Femur (tissue), 1 donor: Measurements from ENCODE around the gene PIP5K1B.

ENCODE experiments used
- DNase-seq: peaks from one replicate; pipeline ENCODE4 v3.0.0-alpha.2; 2017

PIP5K1B gene

DNA sequence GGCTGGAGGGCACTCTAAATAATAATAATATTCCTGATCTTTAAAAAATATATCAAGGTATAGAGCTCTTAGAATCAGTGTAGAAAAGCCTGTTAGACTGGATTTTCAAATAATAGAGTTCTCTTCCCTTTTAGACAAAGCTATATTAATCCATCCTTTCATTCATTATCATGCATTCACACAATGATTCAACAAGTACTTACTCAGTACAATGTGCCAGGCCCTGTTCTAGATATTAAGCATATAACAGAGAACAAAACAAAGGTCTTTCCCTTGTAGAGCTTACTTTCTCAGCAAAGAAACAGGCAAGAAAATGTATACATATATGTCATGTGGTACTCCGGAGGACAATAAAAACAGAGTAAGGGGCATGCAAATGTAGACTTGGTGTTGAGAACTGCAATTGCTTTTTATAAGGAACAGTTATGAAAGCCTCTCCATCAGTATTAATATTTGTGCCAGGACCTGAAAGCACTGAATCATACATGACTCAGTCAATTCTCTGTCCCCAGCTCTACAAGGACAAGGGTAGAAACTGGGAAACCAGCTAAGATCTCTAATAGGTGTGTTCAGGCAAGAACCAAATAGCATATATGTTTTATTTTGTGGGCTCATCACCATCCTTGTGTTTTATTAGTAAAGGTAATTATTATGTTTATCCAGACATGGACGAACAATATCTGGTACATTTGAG, 72.2 kb downstream of the PIP5K1B start:
- no peak for DNase-seq

- no peak for DNase-seq
These were observed 73.6 kb downstream of the PIP5K1B start for GRCh38 chr9:68778635-68779034.

DNA sequence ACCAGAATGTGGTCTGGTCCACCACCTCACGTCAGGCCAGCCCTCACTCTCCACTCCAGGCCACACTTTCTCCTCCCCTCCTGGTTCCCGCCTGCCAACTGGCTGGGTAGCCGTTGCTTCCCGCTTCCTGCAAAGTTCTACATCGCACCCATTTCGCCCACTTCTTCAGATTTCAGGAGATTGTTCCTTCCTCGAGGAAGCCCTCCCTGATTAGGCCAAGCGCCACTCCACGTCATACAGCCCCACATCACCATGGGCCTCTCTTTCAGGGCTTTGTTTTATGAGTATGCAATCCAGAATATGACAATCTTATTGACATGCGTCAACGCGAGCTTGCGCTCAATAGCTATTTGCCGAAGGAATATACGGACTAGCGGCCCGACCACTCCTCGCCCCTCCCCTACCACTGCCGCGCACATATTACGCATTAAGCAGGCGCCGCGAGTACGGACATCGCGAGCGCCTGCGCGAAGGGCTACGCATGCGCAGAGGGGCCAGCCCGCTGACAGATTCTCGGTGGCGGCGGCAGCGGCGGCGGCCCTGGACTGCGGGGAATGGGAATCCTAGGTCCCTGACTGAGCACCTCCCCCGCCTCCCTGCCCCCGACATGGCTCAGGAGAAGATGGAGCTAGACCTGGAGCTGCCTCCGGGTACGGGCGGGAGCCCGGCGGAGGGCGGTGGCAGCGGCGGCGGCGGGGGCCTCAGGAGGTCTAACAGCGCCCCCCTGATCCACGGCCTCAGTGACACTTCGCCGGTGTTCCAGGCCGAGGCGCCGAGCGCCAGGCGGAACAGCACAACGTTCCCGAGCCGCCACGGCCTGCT, 74.7 kb downstream of the PIP5K1B start:
- DNase-seq: peak; percentile 96

- DNase-seq: no peak
These were observed 75.3 kb downstream of the PIP5K1B start for GRCh38 chr9:68780380-68780712.

- DNase-seq: no peak
These were observed 75.7 kb downstream of the PIP5K1B start for GRCh38 chr9:68780720-68781119.

DNA sequence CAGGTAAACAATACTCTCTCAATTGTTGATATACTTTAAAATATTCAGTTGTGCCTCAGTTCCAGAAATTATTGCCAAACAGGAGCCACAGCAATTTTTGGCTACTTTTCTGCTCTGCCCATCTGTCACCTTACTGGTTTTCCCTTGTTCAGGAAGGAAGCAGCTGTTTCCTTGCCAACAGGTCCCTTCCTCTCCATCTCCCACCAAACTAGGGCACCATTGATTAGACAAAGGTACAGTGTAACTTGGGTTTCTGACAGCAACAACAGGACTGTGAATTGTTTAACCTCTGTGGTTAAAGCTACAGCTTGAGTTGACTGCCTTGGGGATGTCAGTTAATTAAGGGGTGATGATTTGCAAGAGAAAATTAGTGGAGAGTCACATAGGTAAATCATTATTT, 76.9 kb downstream of the PIP5K1B start:
- DNase-seq: no peak

- DNase-seq: no peak
These were observed 77.5 kb downstream of the PIP5K1B start for GRCh38 chr9:68782546-68782945.

DNA sequence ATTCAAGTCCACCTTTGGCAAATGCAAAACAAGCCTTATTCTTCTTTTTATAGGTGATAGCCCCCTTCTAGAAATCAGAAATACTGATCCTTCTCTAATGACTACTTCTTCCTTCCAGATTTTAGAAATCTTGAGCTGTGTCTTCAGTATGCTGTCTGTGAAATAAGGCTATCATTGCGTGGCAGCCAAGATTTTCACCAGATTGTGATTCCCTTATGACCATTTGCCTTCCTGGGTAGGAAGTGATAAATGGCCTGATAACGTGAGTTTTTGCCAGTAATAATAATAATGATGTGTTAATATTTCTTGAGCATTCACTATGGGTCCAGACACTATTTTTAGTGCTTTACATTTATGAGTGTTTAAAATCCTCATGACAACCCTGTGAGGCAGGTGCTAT, 80.9 kb downstream of the PIP5K1B start:
- DNase-seq: no peak

DNA sequence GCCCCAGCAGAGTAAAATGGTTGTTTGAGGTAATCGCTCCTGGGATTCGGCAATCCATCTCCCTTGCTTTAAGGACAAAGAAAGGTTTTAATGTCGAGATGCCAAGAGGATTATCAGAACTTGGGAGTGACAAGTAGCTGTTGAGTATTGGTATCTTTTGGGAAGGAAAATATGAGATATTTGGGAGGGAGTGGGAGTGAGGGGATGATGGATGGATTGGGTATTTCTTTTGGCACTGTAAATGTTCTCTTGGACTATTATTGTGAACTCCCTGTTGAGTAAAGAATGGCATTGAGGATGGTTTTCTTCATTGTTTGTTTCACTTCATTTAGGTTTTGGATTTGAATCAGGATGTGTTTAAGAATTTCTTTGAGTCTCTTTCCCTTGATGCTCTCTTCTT, 86.1 kb downstream of the PIP5K1B start:
- no peak for DNase-seq

DNA sequence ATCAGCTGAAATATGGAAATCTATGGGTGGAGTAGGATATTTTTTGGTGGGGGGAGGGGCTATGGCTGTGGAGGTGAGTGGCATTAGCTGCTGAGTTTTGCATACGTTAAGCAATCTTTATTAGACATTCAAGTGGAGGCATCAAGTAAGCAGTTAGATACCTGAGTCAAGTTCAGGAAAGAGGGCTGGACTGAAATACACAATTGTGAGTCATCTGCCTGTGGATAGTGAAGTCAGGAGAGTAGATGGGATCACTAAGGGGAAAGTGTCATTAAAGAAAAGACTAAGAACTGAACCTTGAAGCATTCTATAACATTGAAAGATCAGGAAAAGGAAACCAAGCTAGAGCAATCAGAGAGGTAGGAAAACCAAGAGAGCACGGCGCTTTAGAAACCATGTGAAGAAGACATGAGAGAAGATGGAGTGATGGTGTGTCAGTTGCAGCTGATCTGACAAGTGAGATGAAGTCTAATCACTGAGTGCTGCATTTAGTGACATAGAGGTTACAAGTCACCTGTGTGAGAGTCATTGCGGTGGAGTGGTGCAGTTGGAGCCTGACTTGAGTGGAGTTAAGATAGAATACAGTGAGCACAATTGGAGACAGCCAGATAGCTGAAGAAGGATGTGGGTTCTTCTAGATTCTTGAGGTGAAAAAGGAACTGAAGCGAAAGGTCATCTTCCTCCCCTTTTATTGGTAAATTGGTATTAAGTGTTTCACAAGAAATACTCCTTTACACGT, 88.7 kb downstream of the PIP5K1B start:
- no peak for DNase-seq

GRCh38 chr9:68794898-68795297, 89.9 kb downstream of the PIP5K1B start:
- no peak for DNase-seq

DNA sequence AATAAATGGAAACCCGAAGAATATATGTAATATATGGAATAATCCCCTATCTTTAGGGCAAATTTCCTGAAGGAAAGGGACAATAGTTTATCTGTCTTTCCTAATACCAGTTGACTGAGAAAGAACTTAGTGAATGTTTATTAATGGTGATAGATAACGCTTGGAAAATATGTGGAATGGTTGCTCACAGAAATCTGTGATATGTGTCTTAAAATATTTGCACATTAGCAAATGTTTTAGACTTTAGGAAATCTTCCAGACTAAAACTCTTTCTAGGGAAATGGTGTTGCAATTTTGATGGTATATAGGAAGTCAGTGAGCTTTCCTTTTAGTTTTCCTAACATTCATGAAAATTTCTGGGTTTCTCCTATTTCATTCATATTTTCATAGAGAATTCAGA, 90.4 kb downstream of the PIP5K1B start:
- DNase-seq: no peak

GRCh38 chr9:68797116-68797515, 92.1 kb downstream of the PIP5K1B start:
- DNase-seq: no peak

- no peak for DNase-seq
These were observed 93.4 kb downstream of the PIP5K1B start for GRCh38 chr9:68798423-68798822.

GRCh38 chr9:68800836-68801235, 95.8 kb downstream of the PIP5K1B start:
- DNase-seq: no peak

DNA sequence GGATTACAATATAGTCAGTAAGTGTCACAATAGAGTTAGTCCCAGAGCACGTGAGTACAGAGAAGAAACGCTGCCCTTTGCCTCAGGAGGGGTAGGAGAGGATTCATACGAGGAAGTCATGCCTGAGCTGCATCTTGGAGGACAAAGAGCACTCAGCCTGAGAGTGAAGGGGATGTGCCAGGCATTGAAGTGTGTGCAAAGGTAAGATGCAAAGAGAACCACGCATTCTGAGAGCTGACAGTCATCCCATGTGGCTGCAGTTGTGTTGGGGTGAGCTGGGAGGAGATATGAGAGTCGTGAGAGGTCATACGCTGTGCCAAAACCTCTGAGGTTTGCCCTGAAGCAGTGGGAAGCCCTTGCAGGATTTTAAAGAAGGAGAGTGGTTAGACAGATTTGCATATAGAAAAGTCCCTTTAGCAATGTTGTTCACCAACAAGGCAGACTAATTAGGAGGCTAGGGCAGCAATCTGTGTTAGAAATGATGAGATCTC, 97.5 kb downstream of the PIP5K1B start:
- DNase-seq: no peak

- DNase-seq: no peak
These were observed 100.2 kb downstream of the PIP5K1B start for GRCh38 chr9:68804911-68805889.

DNA sequence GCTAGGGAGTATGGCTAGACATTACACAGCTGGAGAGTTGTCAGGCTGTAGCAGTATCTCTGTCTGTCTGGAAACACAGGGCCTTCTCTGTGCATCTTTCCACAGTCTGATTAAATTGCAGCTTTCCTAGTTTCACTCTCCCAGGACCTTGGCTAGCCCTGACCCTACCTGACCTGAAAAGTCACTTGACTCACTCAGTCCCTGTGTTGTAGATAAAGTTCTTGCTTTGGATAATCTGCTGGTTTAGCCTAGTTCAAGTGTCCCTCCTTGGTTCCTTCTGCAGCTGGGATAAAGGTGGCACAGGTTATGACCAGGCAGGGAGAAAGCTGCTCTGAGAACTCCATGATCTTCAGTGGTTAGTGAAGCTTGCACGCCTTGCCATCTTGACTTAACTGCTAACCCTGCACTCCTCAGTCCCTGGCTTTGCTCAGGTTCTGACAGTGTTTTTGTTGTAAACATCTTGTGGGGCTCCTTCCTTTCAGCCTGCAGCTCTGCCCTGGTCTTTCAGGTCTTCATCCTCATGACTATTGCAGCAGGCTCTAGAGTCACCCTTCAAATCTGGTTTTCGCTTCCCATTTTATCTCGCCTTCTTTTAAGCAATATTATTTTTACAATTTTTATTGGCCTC, 101.0 kb downstream of the PIP5K1B start:
- DNase-seq: no peak

DNA sequence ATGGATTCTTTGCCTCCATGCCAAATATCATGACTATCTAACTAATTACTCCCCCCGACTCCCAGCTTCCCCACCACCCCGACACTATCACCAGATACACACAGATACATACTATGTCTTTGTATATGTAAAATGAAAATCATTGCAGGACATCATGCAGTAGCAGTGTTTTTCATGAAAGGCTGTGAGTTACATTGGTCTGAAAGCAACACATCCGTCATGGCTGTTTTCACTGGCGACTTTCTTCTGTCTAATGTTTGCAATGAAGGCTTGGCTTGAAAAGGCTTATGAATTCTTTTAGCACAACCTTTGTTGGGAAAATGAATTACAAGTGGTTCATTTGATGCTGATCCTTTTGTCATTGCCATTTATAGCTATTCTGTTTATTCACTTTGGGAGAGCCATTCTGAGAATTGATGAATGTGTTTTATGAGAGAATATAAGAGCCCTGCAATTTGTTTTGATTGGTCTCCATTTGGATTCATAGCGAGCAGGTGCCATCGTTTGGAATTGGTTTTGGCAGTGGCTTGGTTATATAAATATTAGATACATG, 103.4 kb downstream of the PIP5K1B start:
- DNase-seq: no peak

GRCh38 chr9:68817079-68817875, 112.2 kb downstream of the PIP5K1B start:
- DNase-seq: no peak

GRCh38 chr9:68819065-68819464, 114.0 kb downstream of the PIP5K1B start:
- DNase-seq: no peak
